ENCODE results near the gene SLC31A1.

DNA sequence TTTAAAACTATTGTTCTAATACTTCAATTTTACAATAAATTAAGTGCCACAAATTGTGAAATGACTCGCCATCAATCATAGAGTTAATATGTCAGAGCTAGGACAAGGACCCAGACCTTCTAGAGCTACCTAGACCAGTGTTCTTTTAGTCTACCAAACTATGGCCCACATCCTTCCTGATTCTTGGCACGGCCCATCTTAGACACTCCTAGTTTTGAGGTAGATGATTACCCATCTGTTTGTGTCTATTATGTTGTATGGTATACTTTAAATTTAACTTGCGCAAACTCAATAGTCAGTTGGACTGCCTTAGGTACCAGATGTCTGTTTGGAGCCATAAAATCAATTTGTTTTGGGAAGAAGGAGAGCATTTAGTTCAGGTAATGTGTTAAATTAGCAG lies 36.5 kb downstream of the SLC31A1 start:
- no peak for TF ChIP-seq POLR2A (IDR thresholded peaks at IDR 0.05)
- TF ChIP-seq, protein P1, sequence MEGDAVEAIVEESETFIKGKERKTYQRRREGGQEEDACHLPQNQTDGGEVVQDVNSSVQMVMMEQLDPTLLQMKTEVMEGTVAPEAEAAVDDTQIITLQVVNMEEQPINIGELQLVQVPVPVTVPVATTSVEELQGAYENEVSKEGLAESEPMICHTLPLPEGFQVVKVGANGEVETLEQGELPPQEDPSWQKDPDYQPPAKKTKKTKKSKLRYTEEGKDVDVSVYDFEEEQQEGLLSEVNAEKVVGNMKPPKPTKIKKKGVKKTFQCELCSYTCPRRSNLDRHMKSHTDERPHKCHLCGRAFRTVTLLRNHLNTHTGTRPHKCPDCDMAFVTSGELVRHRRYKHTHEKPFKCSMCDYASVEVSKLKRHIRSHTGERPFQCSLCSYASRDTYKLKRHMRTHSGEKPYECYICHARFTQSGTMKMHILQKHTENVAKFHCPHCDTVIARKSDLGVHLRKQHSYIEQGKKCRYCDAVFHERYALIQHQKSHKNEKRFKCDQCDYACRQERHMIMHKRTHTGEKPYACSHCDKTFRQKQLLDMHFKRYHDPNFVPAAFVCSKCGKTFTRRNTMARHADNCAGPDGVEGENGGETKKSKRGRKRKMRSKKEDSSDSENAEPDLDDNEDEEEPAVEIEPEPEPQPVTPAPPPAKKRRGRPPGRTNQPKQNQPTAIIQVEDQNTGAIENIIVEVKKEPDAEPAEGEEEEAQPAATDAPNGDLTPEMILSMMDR (IDR thresholded peaks at IDR 0.05), result no peak

Measured in body of pancreas (tissue), 4 donors.